ENCODE results near the gene PER1.
"Not testable (repeated sequence)": the region's sequence is repeated elsewhere in the genome, so short reads cannot be mapped to it uniquely, and the experiment has no call there.

Gene PER1

GRCh38 chr17:8120520-8121406 lies 31.4 kb downstream of the PER1 start:
- peak; percentile 61 for DNase-seq

GRCh38 chr17:8119581-8120519 lies 32.4 kb downstream of the PER1 start:
- peak; percentile 77 for DNase-seq

- DNase-seq, result peak; percentile 76
These were observed 33.2 kb downstream of the PER1 start for GRCh38 chr17:8118769-8119580.

- DNase-seq, result peak; percentile 30
These were observed 34.0 kb downstream of the PER1 start, which contains the start of gene ALOXE3 for GRCh38 chr17:8117980-8118768. TSS of gene ALOXE3 (minus strand) at chr17:8118514. CDS start at chr17:8117990, 524 bp downstream.

- no peak for DNase-seq
These were observed 34.7 kb downstream of the PER1 start for GRCh38 chr17:8117367-8117979.

GRCh38 chr17:8116776-8117175 lies 35.4 kb downstream of the PER1 start:
- no peak for DNase-seq

- DNase-seq, result no peak
These were observed 41.3 kb downstream of the PER1 start for GRCh38 chr17:8110907-8111306.

GRCh38 chr17:8110456-8110804 lies 41.8 kb downstream of the PER1 start:
- DNase-seq, result no peak

- DNase-seq, result peak; percentile 75
These were observed 42.3 kb downstream of the PER1 start for GRCh38 chr17:8109661-8110455.

- no peak for DNase-seq
These were observed 43.1 kb downstream of the PER1 start for GRCh38 chr17:8108972-8109660.

GRCh38 chr17:8106980-8107379 lies 45.2 kb downstream of the PER1 start:
- DNase-seq, result not testable (repeated sequence)

- no peak for DNase-seq
These were observed 46.2 kb downstream of the PER1 start for GRCh38 chr17:8105957-8106398.

- DNase-seq, result no peak
These were observed 47.3 kb downstream of the PER1 start for GRCh38 chr17:8104911-8105310.

GRCh38 chr17:8103549-8103948 lies 48.7 kb downstream of the PER1 start:
- no peak for DNase-seq

GRCh38 chr17:8101721-8102120 lies 50.5 kb downstream of the PER1 start:
- DNase-seq, result no peak

- no peak for DNase-seq
These were observed 51.4 kb downstream of the PER1 start for GRCh38 chr17:8100763-8101162.

- no peak for DNase-seq
These were observed 52.1 kb downstream of the PER1 start for GRCh38 chr17:8100111-8100510.

- no peak for DNase-seq
These were observed 55.7 kb downstream of the PER1 start for GRCh38 chr17:8096541-8096940.

GRCh38 chr17:8095361-8095760 lies 56.8 kb downstream of the PER1 start:
- no peak for DNase-seq
